Ovary (tissue), 9 donors: ENCODE measurements around the gene TMPRSS13. TPM values are rescaled to one million over a fixed set of nuclear protein-coding genes. Genes with fewer than 3 reads are reported as not detected.

ENCODE experiments used
- DNase-seq, 5 donors: peaks; one replicate each; pipeline ENCODE4 v3.0.0-alpha.2; 2019 to 2020
- H3K27ac ChIP-seq, 2 donors: fragments of 200-600 bp; one replicate each; pipeline versions ENCODE4 v1.5.1 to v1.8.0; 2019 to 2022
- H3K27me3 ChIP-seq: fragments of 200-600 bp; one replicate; pipeline ENCODE4 v1.8.0; 2022
- H3K36me3 ChIP-seq: fragments of 200-600 bp; sonication (generic); one replicate; pipeline ENCODE4 v1.5.1; 2019
- H3K4me1 ChIP-seq: one replicate; pipeline ENCODE4 v1.8.1; 2013; ENCODE audit warnings: mild to moderate bottlenecking, moderate library complexity; ENCODE audit not compliant: insufficient read depth
- H3K4me3 ChIP-seq: fragments of 200-600 bp; sonication (generic); one replicate; pipeline ENCODE4 v1.5.1; 2017
- H3K9me3 ChIP-seq, 2 donors: fragments of 200-600 bp in 1 of 2; sonication (generic) in 1 of 2; one replicate each; pipeline versions ENCODE4 v1.5.1 to v1.8.1; 2013 to 2019; ENCODE audit warnings: mild to moderate bottlenecking in 1 of 2, moderate library complexity in 1 of 2
- EP300 ChIP-seq: sonication (generic); formaldehyde crosslinking; IDR thresholded peaks from one replicate; pipeline ENCODE4 v1.6.1; 2017; ENCODE audit warnings: antibody characterized with exemption
- POLR2A ChIP-seq: fragments of 450-650 bp; IDR thresholded peaks from one replicate; pipeline ENCODE4 v1.6.1; 2017; ENCODE audit warnings: antibody characterized with exemption, mild to moderate bottlenecking, moderate library complexity
- WGBS, 3 donors: extraction: QIAGEN DNeasy Blood & Tissue Kit in 1 of 3; methylation state at CpG; one replicate each; pipeline versions ENCODE4 v1.1.5 to v1.1.7; 2013 to 2017; 5-methylcytosine and 5-hydroxymethylcytosine counted together
- intact Hi-C, 4 donors: fragments of 100-400 bp; cut with DNase I; formaldehyde crosslinking; loops; one replicate each; pipeline versions ENCODE4 v1.11.0 to v1.15.1; 2022 to 2023
- polyA plus RNA-seq, 2 donors: library from polyadenylated mRNA; stranded (reverse); fragments of 200-250 nt in 1 of 2; fragments of 350-450 nt in 1 of 2; fragmentation: Illumina TruSeq in 1 of 2; extraction: RNeasy Lipid Tissue Mini Kit (QIAGEN cat#74804) in 1 of 2; gene quantifications; one replicate each; pipeline ENCODE4 v1.2.3, GENCODE V29; 2013 to 2014
- total RNA-seq, 7 donors: library from RNA; depleted of rRNA in 2 of 7; stranded (reverse); fragments of >200 nt in 2 of 7; fragmentation: NEBNext Ultra II Directional in 3 of 7; extraction: Animal tissue kit (Norgen Biotek cat#: 25700) in 3 of 7; gene quantifications; one replicate each; pipeline versions ENCODE4 v1.1.0 to v1.2.4, GENCODE V29; 2016 to 2023
- TF ChIP-seq, protein P1 (sequence below), 3 donors: fragments of 450-650 bp in 2 of 3; fragments of 200-600 bp in 1 of 3; IDR thresholded peaks; one replicate each; pipeline versions ENCODE4 v1.5.1 to v1.8.0; 2016 to 2022; ENCODE audit warnings: antibody characterized with exemption in 3 of 3, mild to moderate bottlenecking in 1 of 3
- donor health status: DM: no; HTN: no; CAD: no; lungs with moderate emphysema.
- donor health status: DM: no; HTN: no; CAD: no.
- donor health status: Bipolar disorder and iron deficiency.
- donor health status: DM: yes; HTN: yes; CAD: no.
- donor health status: DM: no; HTN: no; CAD: no.
- donor health status: DM: yes; HTN: yes; CAD: no.

TMPRSS13 gene
- total and polyA plus RNA-seq, 9 donors: 0.05 to 2.0 (median 0.22) TPM; not detected in 2

DNA sequence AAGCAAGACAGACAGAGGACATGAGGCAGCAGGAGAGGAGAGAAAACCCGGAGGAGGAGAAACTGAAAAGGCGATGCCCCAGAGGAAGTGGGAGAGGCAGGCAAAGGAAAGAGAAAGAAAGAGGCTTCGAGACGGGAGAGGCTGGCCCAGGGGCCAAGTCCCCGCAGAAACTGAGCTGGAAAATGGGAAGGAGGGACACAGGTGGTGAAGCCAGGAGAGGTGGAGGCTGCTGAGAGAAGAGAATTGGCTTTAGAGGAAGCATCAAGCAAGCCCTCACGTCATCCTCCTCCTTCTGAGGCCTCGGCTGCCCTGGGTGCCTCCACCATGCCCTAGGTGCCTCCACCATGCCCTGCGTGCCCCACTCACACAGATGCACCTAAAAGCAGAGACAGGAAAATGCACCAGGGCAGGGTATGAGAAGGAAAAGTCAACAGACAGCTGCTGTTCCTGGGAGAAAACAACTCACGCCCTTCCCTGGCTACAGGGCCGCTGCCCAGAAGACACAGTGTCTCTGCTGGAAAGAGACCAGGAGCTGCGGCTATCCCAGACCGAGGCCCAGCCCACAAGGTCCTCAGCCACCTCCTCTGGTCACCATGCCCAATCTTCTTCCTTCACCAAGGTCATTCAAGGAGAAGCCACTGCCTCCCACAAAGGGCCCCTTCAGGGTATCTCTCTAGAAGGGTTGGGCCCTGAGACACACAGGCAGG lies 67.0 kb downstream of the TMPRSS13 start:
- Histone ChIP-seq H3K27ac (peak overlapping the region in 1 of 2 donors; percentile 4), H3K36me3 (no peaks in the 10 kb centered on the region), H3K4me1 (peaks cover 44% of the 10 kb centered on the region), H3K4me3 (no peak overlapping the region), H3K9me3 (no peaks in the 10 kb centered on the region), H3K27me3 (no peaks in the 10 kb centered on the region)
- WGBS, 3 donors: 33 to 50% (median 45%) methylated on average over 12 of the region's 12 CpGs
- intact Hi-C loops: no loop called here
- DNase-seq: peak in 3 of 5 donors; percentile 31 to 53 (median 40)
- TF ChIP-seq POLR2A: no peak
- TF ChIP-seq, protein P1, sequence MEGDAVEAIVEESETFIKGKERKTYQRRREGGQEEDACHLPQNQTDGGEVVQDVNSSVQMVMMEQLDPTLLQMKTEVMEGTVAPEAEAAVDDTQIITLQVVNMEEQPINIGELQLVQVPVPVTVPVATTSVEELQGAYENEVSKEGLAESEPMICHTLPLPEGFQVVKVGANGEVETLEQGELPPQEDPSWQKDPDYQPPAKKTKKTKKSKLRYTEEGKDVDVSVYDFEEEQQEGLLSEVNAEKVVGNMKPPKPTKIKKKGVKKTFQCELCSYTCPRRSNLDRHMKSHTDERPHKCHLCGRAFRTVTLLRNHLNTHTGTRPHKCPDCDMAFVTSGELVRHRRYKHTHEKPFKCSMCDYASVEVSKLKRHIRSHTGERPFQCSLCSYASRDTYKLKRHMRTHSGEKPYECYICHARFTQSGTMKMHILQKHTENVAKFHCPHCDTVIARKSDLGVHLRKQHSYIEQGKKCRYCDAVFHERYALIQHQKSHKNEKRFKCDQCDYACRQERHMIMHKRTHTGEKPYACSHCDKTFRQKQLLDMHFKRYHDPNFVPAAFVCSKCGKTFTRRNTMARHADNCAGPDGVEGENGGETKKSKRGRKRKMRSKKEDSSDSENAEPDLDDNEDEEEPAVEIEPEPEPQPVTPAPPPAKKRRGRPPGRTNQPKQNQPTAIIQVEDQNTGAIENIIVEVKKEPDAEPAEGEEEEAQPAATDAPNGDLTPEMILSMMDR (IDR thresholded peaks at IDR 0.05): no peak
- TF ChIP-seq EP300: no peak

DNA sequence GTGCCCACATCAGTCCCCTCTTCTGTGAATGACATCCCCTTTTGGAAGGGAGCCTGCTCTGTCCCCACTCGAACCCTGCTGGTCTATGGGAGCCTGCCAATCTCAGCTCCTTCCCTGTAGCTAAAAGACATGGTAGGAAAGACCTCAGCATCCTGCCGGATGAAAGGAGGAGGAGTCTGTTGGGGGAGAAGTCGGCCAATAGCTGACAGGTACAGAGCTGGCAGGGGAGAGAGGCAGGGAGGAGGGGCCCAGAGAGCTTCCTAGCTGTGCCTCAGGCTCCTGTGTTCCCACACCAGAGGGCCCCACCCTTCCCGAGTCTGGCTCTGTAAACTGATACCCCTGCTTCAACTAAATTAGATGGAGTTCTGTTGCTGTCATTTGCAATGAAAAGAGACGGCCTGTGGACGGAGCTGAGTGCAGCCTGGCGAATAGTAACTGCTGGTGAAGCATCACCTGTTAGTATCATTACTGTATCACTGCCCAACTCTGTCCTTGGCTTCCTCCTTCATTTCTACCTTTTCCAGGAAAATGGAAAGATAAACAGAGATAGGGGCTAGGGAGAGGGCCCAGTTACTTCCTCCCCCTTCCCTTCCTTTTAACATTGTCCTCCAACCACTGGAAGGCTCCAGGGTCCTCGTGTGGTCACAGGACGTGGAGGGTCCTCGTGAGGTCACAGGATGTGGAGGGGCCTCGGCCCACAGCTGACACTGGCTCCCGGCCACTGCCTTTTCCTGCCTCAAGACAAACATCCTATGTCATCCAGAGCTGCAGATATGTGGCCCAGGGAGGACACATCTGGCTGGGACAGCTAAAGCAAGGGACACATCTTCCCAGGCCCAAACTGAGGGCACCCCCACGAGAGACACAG lies 67.8 kb downstream of the TMPRSS13 start:
- 36 to 39% (median 38%) methylated on average over 13 of the region's 13 CpGs for WGBS, 3 donors
- Histone ChIP-seq H3K27me3 (no peaks in the 10 kb centered on the region), H3K4me1 (peaks cover 41% of the 10 kb centered on the region), H3K4me3 (no peak overlapping the region), H3K9me3 (no peaks in the 10 kb centered on the region), H3K27ac (peak overlapping the region in 1 of 2 donors; percentile 4), H3K36me3 (no peaks in the 10 kb centered on the region)
- DNase-seq: peak in 3 of 5 donors; percentile 38 to 56 (median 42)
- TF ChIP-seq EP300 (no peak), POLR2A (no peak)
- TF ChIP-seq, protein P1 (IDR thresholded peaks at IDR 0.05): no peak
- intact Hi-C loops: no loop called here

DNA sequence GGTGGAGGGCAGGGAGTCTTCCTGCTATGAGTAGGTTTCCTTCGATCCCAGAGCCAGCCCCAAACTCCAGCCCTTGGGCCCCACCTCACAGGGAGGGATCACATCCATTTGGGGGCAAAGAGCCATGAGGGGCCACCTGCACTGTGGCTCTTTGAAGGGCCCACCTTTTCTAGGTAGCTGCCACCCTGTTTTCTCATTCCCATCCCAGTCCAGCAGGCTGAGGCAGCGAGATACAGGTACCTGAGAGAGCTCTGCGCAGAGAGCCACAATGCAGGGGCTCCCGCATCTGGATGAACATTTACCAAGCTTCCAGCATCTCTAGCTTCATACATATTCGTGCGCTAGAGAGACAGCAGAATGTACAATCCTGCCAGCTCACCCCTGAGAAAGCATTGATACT lies 69.1 kb downstream of the TMPRSS13 start:
- Histone ChIP-seq H3K36me3 (no peaks in the 10 kb centered on the region), H3K9me3 (no peaks in the 10 kb centered on the region), H3K27ac (peak overlapping the region in 1 of 2 donors; percentile 1), H3K4me3 (no peak overlapping the region), H3K4me1 (peaks cover 41% of the 10 kb centered on the region), H3K27me3 (no peaks in the 10 kb centered on the region)
- DNase-seq: peak in 2 of 5 donors; percentile 13 to 14
- TF ChIP-seq, protein P1 (IDR thresholded peaks at IDR 0.05): no peak
- TF ChIP-seq POLR2A (no peak), EP300 (no peak)
- intact Hi-C loops: no loop called here
- WGBS, 3 donors: 66 to 73% (median 71%) methylated on average over 6 of the region's 6 CpGs

DNA sequence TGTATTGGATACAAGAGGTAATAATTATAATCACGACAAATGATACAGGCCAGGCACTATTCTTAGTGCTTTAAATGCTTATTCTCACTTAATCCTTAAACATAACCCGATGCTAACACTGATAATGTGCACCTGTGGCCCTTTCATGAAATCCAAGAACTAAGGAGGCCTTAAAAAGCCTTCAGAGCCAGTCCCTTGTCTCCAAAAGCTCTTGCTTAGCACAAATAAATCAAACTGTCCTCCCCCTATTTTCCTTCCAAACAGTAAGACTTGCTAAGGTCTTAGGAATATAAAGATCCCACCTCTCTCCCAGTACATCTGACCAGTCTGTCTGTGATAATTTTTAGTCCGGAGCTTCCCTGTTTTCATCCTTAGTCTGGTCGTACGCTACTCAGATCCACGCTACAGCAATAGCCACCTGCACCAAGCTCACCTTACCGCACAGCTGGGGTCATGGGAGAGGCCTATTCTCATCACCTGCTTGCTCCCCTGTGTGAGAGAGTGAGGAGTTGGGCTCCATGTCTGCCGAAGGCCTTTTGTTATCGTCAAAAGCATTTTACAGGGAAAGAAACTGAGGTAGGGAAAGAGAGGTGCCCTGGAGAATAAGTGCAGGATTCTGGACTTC lies 69.6 kb downstream of the TMPRSS13 start:
- TF ChIP-seq POLR2A (no peak), EP300 (no peak)
- TF ChIP-seq, protein P1 (IDR thresholded peaks at IDR 0.05): no peak
- 57 to 72% (median 67%) methylated on average over 9 of the region's 9 CpGs for WGBS, 3 donors
- DNase-seq: no peak
- Histone ChIP-seq H3K27ac (peak overlapping the region in 1 of 2 donors; percentile 1), H3K4me3 (no peak overlapping the region), H3K27me3 (no peaks in the 10 kb centered on the region), H3K9me3 (no peaks in the 10 kb centered on the region), H3K36me3 (no peaks in the 10 kb centered on the region), H3K4me1 (peaks cover 41% of the 10 kb centered on the region)
- intact Hi-C loops: loop anchor here in 1 of 4 donors (2.0 kb wide), 1 partner anchor 57 kb away; no protein-coding TSS in a partner anchor
